KMS-11 (cell line): ENCODE data around the gene MTCH1.

ENCODE experiments used
- H2AFZ ChIP-seq: fragments of 200-600 bp; sonication (generic); 2 replicates; pipeline ENCODE4 v1.6.1; 2016; ENCODE audit warnings: antibody characterized with exemption, mixed run types, low read depth
- H3K27ac ChIP-seq: fragments of 200-600 bp; sonication (generic); 2 replicates; pipeline ENCODE4 v1.6.1; 2016; ENCODE audit warnings: mild to moderate bottlenecking, mixed run types
- H3K27me3 ChIP-seq: fragments of 200-600 bp; sonication (generic); 2 replicates; pipeline ENCODE4 v1.6.1; 2017; ENCODE audit warnings: mild to moderate bottlenecking, low read depth, mixed run types, moderate library complexity; ENCODE audit not compliant: insufficient read depth
- H3K36me3 ChIP-seq: fragments of 200-600 bp; sonication (generic); 2 replicates; pipeline ENCODE4 v1.6.1; 2017; ENCODE audit warnings: mild to moderate bottlenecking, mixed run types; ENCODE audit not compliant: insufficient read depth
- H3K4me1 ChIP-seq: fragments of 200-600 bp; sonication (generic); 2 replicates; pipeline ENCODE4 v1.6.1; 2016; ENCODE audit warnings: mild to moderate bottlenecking, low read depth, mixed run types; ENCODE audit not compliant: poor library complexity, severe bottlenecking
- H3K4me2 ChIP-seq: fragments of 200-600 bp; sonication (generic); 2 replicates; pipeline ENCODE4 v1.7.0; 2016; ENCODE audit warnings: mild to moderate bottlenecking, mixed run types
- H3K4me3 ChIP-seq: fragments of 200-600 bp; sonication (generic); IDR thresholded peaks from 2 replicates; pipeline ENCODE4 v1.6.1; 2017; ENCODE audit warnings: low read depth, low read length, mixed read lengths; ENCODE audit not compliant: insufficient read depth
- H3K79me2 ChIP-seq: fragments of 200-600 bp; sonication (generic); 2 replicates; pipeline ENCODE4 v1.6.1; 2016; ENCODE audit warnings: low read depth, mixed run types; ENCODE audit not compliant: insufficient read depth
- H3K9ac ChIP-seq: fragments of 200-600 bp; sonication (generic); 2 replicates; pipeline ENCODE4 v1.6.1; 2016; ENCODE audit warnings: mild to moderate bottlenecking, mixed run types
- H4K20me1 ChIP-seq: fragments of 200-600 bp; sonication (generic); 2 replicates; pipeline ENCODE4 v1.6.1; 2016; ENCODE audit warnings: mild to moderate bottlenecking, mixed run types; ENCODE audit not compliant: insufficient read depth
- TF ChIP-seq, protein P1 (sequence below): fragments of 200-600 bp; sonication (generic); conservative IDR thresholded peaks from 2 replicates; pipeline ENCODE4 v1.6.1; 2017; ENCODE audit warnings: low read depth, mild to moderate bottlenecking, antibody characterized with exemption, low read length, moderate library complexity, mixed read lengths

The MTCH1 gene

DNA sequence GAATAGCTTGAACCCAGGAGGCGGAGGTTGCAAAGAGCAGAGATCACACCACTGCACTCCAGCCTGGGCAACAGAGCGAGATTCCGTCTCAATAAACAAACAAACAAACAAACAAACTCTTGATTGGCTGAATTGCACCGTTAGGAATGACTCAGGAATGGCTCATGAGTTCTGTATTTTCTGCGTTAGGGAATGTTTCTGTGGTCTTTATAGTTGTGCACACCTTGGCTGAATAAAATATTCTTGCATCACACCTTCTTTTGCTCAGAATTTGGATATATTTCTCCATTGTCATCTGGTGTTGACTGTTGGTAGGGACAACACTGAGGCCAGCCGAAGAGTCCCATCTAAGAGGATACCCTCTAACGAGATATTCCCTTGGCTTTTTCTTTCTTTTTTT, 51.1 kb downstream of the MTCH1 start:
- H3K36me3 ChIP-seq: no peaks in the 10 kb centered on the region
- H3K79me2 ChIP-seq: no peaks in the 10 kb centered on the region
- no peaks in the 10 kb centered on the region for H4K20me1 ChIP-seq
- H3K9ac ChIP-seq: no peak overlapping the region
- TF ChIP-seq, protein P1, sequence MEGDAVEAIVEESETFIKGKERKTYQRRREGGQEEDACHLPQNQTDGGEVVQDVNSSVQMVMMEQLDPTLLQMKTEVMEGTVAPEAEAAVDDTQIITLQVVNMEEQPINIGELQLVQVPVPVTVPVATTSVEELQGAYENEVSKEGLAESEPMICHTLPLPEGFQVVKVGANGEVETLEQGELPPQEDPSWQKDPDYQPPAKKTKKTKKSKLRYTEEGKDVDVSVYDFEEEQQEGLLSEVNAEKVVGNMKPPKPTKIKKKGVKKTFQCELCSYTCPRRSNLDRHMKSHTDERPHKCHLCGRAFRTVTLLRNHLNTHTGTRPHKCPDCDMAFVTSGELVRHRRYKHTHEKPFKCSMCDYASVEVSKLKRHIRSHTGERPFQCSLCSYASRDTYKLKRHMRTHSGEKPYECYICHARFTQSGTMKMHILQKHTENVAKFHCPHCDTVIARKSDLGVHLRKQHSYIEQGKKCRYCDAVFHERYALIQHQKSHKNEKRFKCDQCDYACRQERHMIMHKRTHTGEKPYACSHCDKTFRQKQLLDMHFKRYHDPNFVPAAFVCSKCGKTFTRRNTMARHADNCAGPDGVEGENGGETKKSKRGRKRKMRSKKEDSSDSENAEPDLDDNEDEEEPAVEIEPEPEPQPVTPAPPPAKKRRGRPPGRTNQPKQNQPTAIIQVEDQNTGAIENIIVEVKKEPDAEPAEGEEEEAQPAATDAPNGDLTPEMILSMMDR: no peak
- H3K4me1 ChIP-seq: no peaks in the 10 kb centered on the region
- H3K27me3 ChIP-seq: 0 out of 2 replicates have a peak, but pooled peaks cover 1% of the 10 kb centered on the region
- no peak overlapping the region for H3K4me3 ChIP-seq
- H3K27ac ChIP-seq: no peak overlapping the region
- H3K4me2 ChIP-seq: no peak overlapping the region
- no peak overlapping the region for H2AFZ ChIP-seq

DNA sequence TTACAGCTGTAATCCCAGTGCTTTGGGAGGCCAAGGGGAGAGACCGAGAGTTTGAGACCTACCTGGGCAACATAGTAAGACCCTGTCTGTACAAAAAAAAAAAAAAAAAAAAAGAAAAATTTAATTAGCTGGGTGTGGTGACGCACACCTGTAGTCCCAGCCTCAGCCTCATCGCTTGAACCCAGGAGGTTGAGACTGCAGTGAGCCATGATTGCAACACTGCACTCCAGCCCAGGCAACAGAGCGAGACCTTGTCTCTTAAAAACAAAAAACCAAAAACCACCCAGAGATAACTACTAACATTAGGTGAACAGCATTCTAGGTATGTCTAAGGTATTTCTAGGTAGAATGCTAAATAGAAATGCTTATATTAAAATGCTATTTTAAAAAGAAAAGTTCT, 52.5 kb downstream of the MTCH1 start:
- H3K4me3 ChIP-seq: no peak overlapping the region
- H3K27me3 ChIP-seq: no peaks in the 10 kb centered on the region
- no peaks in the 10 kb centered on the region for H3K4me1 ChIP-seq
- no peaks in the 10 kb centered on the region for H3K36me3 ChIP-seq
- no peak overlapping the region for H3K9ac ChIP-seq
- TF ChIP-seq, protein P1: no peak
- no peak overlapping the region for H3K4me2 ChIP-seq
- no peaks in the 10 kb centered on the region for H3K79me2 ChIP-seq
- no peak overlapping the region for H3K27ac ChIP-seq
- no peak overlapping the region for H2AFZ ChIP-seq
- no peaks in the 10 kb centered on the region for H4K20me1 ChIP-seq

DNA sequence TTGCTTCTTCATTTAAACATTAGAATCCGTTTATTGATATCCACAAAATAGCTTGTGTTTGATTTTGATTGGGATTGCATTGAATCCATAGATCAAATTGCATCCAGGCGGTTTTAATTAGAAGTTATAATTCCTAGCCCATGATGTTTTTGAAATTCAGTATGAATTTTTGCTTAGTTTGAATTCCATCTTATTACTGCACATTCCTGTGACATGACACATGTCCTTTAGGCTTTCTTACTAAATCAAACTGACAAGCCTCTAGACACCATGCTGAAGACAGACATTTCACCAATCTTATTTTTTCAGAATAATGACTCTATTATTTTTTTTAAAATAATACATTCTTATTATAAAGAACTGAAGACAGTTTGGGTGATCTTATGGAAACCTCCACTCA, 52.9 kb downstream of the MTCH1 start:
- no peak overlapping the region for H3K4me3 ChIP-seq
- H3K27ac ChIP-seq: no peak overlapping the region
- no peak overlapping the region for H3K9ac ChIP-seq
- H3K4me2 ChIP-seq: no peak overlapping the region
- no peaks in the 10 kb centered on the region for H4K20me1 ChIP-seq
- no peak overlapping the region for H2AFZ ChIP-seq
- no peaks in the 10 kb centered on the region for H3K4me1 ChIP-seq
- no peaks in the 10 kb centered on the region for H3K36me3 ChIP-seq
- no peaks in the 10 kb centered on the region for H3K79me2 ChIP-seq
- no peaks in the 10 kb centered on the region for H3K27me3 ChIP-seq
- TF ChIP-seq, protein P1: no peak

DNA sequence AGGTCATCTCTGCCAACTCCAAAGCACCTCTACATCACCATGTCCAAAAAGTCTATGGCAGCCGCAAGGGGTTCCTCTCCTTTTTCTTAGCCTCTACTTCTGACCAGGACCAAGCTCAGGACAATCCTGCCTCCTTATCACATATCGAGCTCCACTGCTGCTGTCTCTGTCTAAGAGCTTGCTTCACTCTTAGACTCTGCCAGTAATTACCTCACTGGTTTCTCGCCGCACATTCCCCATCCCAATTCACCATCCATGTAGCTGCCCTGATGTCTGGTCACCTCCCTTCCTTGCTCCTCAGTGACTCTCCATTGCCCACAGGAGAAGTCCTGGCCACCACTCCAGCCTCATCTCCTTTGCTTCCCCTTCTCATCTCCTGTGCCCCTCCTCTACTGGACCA, 55.5 kb downstream of the MTCH1 start:
- Histone ChIP-seq H3K27me3 (no peaks in the 10 kb centered on the region), H3K4me2 (no peak overlapping the region), H3K79me2 (no peaks in the 10 kb centered on the region), H4K20me1 (no peaks in the 10 kb centered on the region), H3K27ac (no peak overlapping the region), H3K36me3 (no peaks in the 10 kb centered on the region), H3K4me3 (no peak overlapping the region), H2AFZ (no peak overlapping the region), H3K4me1 (no peaks in the 10 kb centered on the region), H3K9ac (no peak overlapping the region)
- TF ChIP-seq, protein P1: no peak

DNA sequence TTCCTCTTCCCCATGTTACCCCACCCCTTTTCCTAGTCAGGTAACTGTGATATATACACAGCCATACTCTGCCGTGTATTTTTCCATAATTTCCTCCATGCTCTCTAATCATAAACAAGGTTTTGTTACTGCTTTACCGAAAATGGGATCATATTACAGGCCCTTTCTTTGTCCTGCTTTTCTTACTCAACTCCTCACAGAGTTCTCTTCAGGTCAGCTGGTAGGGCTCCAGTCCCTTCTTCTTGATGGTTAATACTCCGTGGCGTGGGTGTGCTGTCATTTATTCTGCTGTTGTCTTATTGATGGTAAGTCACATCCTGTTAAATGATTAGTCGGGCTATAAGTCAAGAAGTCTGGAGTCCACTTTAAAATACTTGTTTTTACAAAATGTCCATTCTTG, 56.4 kb downstream of the MTCH1 start:
- no peak overlapping the region for H3K9ac ChIP-seq
- TF ChIP-seq, protein P1: no peak
- H3K79me2 ChIP-seq: no peaks in the 10 kb centered on the region
- no peak overlapping the region for H2AFZ ChIP-seq
- H4K20me1 ChIP-seq: no peaks in the 10 kb centered on the region
- H3K27ac ChIP-seq: no peak overlapping the region
- H3K27me3 ChIP-seq: no peaks in the 10 kb centered on the region
- H3K4me1 ChIP-seq: no peaks in the 10 kb centered on the region
- no peak overlapping the region for H3K4me3 ChIP-seq
- H3K4me2 ChIP-seq: no peak overlapping the region
- no peaks in the 10 kb centered on the region for H3K36me3 ChIP-seq
